SK-N-SH treated with all-trans-retinoic acid at 6 μM for 48 hours (cell line): ENCODE measurements around the gene RAMP3.
"Not testable (repeated sequence)": the region's sequence is repeated elsewhere in the genome, so short reads cannot be mapped to it uniquely, and the experiment has no call there.

Experiments used
- ATAC-seq: fragments of 200-7000 bp; cut with Tn5 transposase; 3 replicates; pipeline ENCODE4 v1.9.1; 2020; ENCODE audit warnings: mild to moderate bottlenecking, moderate library complexity
- ARNTL ChIP-seq: fragments of 450-650 bp; formaldehyde crosslinking; IDR thresholded peaks from 2 replicates; pipeline ENCODE4 v1.5.0; 2020; ENCODE audit warnings: low read depth, mild to moderate bottlenecking, moderate library complexity, borderline replicate concordance
- BACH2 ChIP-seq: fragments of 250-450 bp; sonication (Bioruptor Pico); IDR thresholded peaks from 2 replicates; pipeline ENCODE4 v1.9.0; 2021; ENCODE audit warnings: mild to moderate bottlenecking, borderline replicate concordance
- CREB5 ChIP-seq: fragments of 250-450 bp; sonication (Bioruptor Pico); IDR thresholded peaks from 2 replicates; pipeline ENCODE4 v1.5.1; 2020; ENCODE audit warnings: low read depth, mild to moderate bottlenecking, moderate library complexity
- CSDC2 ChIP-seq: fragments of 250-450 bp; sonication (Bioruptor Pico); IDR thresholded peaks from 2 replicates; pipeline ENCODE4 v1.5.0; 2020; ENCODE audit warnings: mild to moderate bottlenecking, moderate library complexity
- CSRNP3 ChIP-seq: fragments of 250-450 bp; sonication (Bioruptor Pico); IDR thresholded peaks from 2 replicates; pipeline ENCODE4 v1.5.1; 2021; ENCODE audit warnings: mild to moderate bottlenecking, moderate library complexity
- GLIS3 ChIP-seq: fragments of 250-450 bp; sonication (Bioruptor Pico); IDR thresholded peaks from 2 replicates; pipeline ENCODE4 v1.5.0; 2020; ENCODE audit warnings: mild to moderate bottlenecking, moderate library complexity
- PPARA ChIP-seq: fragments of 250-450 bp; sonication (Bioruptor Pico); IDR thresholded peaks from 2 replicates; pipeline ENCODE4 v1.5.0; 2020; ENCODE audit warnings: mild to moderate bottlenecking, borderline replicate concordance
- SNAI2 ChIP-seq: fragments of 250-450 bp; sonication (Bioruptor Pico); IDR thresholded peaks from 2 replicates; pipeline ENCODE4 v1.5.0; 2020; ENCODE audit warnings: mild to moderate bottlenecking, moderate library complexity
- TCF4 ChIP-seq: fragments of 250-450 bp; sonication (Bioruptor Pico); IDR thresholded peaks from 2 replicates; pipeline ENCODE4 v1.8.0; 2021; ENCODE audit warnings: mild to moderate bottlenecking, moderate library complexity, borderline replicate concordance
- TOX ChIP-seq: fragments of 250-450 bp; sonication (Bioruptor Pico); IDR thresholded peaks from 2 replicates; pipeline ENCODE4 v1.8.0; 2021; ENCODE audit warnings: mild to moderate bottlenecking, moderate library complexity, borderline replicate concordance
- TSHZ2 ChIP-seq: fragments of 250-450 bp; sonication (Bioruptor Pico); IDR thresholded peaks from 2 replicates; pipeline ENCODE4 v1.5.0; 2020; ENCODE audit warnings: mild to moderate bottlenecking, moderate library complexity
- ZC3H10 ChIP-seq: fragments of 250-450 bp; sonication (Bioruptor Pico); IDR thresholded peaks from 2 replicates; pipeline ENCODE4 v1.5.1; 2021; ENCODE audit warnings: mild to moderate bottlenecking, moderate library complexity
- ZFP3 ChIP-seq: fragments of 250-450 bp; sonication (Bioruptor Pico); IDR thresholded peaks from 2 replicates; pipeline ENCODE4 v1.5.0; 2020; ENCODE audit warnings: mild to moderate bottlenecking, moderate library complexity
- ZFP30 ChIP-seq: fragments of 450-650 bp; formaldehyde crosslinking; IDR thresholded peaks from 2 replicates; pipeline ENCODE4 v1.5.0; 2022; ENCODE audit warnings: mild to moderate bottlenecking, moderate library complexity
- ZNF565 ChIP-seq: fragments of 450-650 bp; formaldehyde crosslinking; conservative IDR thresholded peaks from 2 replicates; pipeline ENCODE4 v1.5.0; 2020; ENCODE audit warnings: low read depth, mild to moderate bottlenecking, moderate library complexity
- ZNF70 ChIP-seq: fragments of 450-650 bp; formaldehyde crosslinking; IDR thresholded peaks from 2 replicates; pipeline ENCODE4 v1.5.0; 2020; ENCODE audit warnings: mild to moderate bottlenecking, moderate library complexity
- ZNF8 ChIP-seq: fragments of 450-650 bp; formaldehyde crosslinking; IDR thresholded peaks from 2 replicates; pipeline ENCODE4 v1.5.0; 2020; ENCODE audit warnings: mild to moderate bottlenecking, moderate library complexity
- TF ChIP-seq, protein P1 (sequence below): fragments of 250-450 bp; sonication (Bioruptor Pico); IDR thresholded peaks from 2 replicates; pipeline ENCODE4 v1.8.0; 2020; ENCODE audit warnings: mild to moderate bottlenecking, moderate library complexity, borderline replicate concordance
- TF ChIP-seq, protein P2 (sequence below): fragments of 250-450 bp; sonication (Bioruptor Pico); IDR thresholded peaks from 2 replicates; pipeline ENCODE4 v1.8.0; 2021; ENCODE audit warnings: low read depth, mild to moderate bottlenecking, moderate library complexity, borderline replicate concordance

The RAMP3 gene

GRCh38 chr7:45111298-45112223 is 46.0 kb upstream of the RAMP3 start, which contains the start of gene TBRG4:
Gene TBRG4 (minus strand): TSS chr7:45111697. CDS start chr7:45109237, 2,460 bp downstream.
- TF ChIP-seq TCF4 (CRISPR knock-in tag) (0 out of 2 replicates have a peak, but pooled peaks have one; percentile 29), TOX (CRISPR knock-in tag) (no peak; the same call in 1 of the 2 replicates), ARNTL (CRISPR knock-in tag) (no peak), BACH2 (CRISPR knock-in tag) (no peak), ZNF8 (CRISPR knock-in tag) (peak; percentile 54; the same call in 1 of the 2 replicates), CSDC2 (CRISPR knock-in tag) (no peak), SNAI2 (CRISPR knock-in tag) (no peak), ZFP30 (peak; percentile 33; the same call in 1 of the 2 replicates), PPARA (no peak), GLIS3 (CRISPR knock-in tag) (peak; percentile 59; the same call in 1 of the 2 replicates), ZFP3 (CRISPR knock-in tag) (no peak; the same call in 1 of the 2 replicates), CREB5 (CRISPR knock-in tag) (0 out of 2 replicates have a peak, but pooled peaks have one; percentile 12), CSRNP3 (no peak; the same call in 1 of the 2 replicates), ZC3H10 (CRISPR knock-in tag) (no peak), ZNF70 (CRISPR knock-in tag) (peak; percentile 45; the same call in 1 of the 2 replicates)
- TF ChIP-seq, protein P1, sequence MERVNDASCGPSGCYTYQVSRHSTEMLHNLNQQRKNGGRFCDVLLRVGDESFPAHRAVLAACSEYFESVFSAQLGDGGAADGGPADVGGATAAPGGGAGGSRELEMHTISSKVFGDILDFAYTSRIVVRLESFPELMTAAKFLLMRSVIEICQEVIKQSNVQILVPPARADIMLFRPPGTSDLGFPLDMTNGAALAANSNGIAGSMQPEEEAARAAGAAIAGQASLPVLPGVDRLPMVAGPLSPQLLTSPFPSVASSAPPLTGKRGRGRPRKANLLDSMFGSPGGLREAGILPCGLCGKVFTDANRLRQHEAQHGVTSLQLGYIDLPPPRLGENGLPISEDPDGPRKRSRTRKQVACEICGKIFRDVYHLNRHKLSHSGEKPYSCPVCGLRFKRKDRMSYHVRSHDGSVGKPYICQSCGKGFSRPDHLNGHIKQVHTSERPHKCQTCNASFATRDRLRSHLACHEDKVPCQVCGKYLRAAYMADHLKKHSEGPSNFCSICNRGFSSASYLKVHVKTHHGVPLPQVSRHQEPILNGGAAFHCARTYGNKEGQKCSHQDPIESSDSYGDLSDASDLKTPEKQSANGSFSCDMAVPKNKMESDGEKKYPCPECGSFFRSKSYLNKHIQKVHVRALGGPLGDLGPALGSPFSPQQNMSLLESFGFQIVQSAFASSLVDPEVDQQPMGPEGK (CRISPR knock-in tag) = peak; percentile 16; the same call in 1 of the 2 replicates
- TF ChIP-seq, protein P2, sequence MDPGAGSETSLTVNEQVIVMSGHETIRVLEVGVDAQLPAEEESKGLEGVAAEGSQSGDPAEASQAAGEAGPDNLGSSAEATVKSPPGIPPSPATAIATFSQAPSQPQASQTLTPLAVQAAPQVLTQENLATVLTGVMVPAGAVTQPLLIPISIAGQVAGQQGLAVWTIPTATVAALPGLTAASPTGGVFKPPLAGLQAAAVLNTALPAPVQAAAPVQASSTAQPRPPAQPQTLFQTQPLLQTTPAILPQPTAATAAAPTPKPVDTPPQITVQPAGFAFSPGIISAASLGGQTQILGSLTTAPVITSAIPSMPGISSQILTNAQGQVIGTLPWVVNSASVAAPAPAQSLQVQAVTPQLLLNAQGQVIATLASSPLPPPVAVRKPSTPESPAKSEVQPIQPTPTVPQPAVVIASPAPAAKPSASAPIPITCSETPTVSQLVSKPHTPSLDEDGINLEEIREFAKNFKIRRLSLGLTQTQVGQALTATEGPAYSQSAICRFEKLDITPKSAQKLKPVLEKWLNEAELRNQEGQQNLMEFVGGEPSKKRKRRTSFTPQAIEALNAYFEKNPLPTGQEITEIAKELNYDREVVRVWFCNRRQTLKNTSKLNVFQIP (CRISPR knock-in tag) = no peak
- ATAC-seq = peak; percentile 95

GRCh38 chr7:45112648-45113047 is 44.9 kb upstream of the RAMP3 start:
- TF ChIP-seq ZFP3 (CRISPR knock-in tag) = no peak
- no peak for TF ChIP-seq ZNF565
- no peak for TF ChIP-seq CSDC2 (CRISPR knock-in tag)
- no peak for TF ChIP-seq SNAI2 (CRISPR knock-in tag)
- TF ChIP-seq CREB5 (CRISPR knock-in tag) = no peak
- TF ChIP-seq ZNF70 (CRISPR knock-in tag) = no peak
- no peak for TF ChIP-seq GLIS3 (CRISPR knock-in tag)
- TF ChIP-seq ARNTL (CRISPR knock-in tag) = no peak
- no peak for TF ChIP-seq TOX (CRISPR knock-in tag)
- ATAC-seq = no peak

DNA sequence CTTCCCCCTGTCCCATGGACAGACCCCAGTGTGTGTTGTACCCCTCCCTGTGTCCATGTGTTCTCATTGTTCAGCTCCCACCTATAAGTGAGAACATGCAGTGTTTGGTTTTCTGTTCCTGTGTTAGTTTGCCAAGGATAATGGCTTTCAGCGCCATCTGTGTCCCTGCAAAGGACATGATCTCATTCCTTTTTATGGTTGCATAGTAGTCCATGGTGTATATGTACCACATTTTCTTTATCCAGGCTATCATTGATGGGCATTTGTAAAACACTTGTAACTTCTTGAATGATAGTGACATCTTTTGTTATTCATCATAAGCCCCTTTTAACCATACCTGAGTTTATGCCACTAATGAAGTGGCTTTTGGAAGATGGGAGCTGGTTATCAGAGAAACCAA is 43.3 kb upstream of the RAMP3 start:
- not testable (repeated sequence) for ATAC-seq
- TF ChIP-seq ZNF8 (CRISPR knock-in tag) = peak; percentile 63

DNA sequence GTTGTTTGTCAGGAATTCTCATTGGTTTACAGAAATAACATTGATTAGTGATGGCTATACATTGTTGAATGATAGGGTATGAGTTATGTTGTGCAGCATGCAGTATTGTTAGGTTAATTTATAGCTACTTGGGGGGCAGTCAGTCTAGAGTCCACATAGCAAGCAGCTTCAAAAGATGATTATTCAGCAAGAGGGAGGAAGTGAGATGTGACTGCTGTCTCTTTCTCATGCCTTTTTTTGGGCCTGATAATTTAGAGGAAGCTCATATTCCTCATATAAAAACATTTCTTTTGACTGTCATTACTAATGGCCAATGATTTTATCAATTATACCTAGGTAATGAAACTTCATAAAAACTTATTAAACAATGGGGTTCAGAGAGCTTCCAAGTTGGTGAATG is 42.7 kb upstream of the RAMP3 start:
- ATAC-seq = no peak
- no peak for TF ChIP-seq GLIS3 (CRISPR knock-in tag)
- no peak for TF ChIP-seq CREB5 (CRISPR knock-in tag)
- TF ChIP-seq, protein P1 (CRISPR knock-in tag) = no peak
- no peak for TF ChIP-seq TOX (CRISPR knock-in tag)
- no peak for TF ChIP-seq TSHZ2
